IPS-15b (cell line): ENCODE data around the gene LSM14B.
"Not testable (repeated sequence)": the region's sequence is repeated elsewhere in the genome, so short reads cannot be mapped to it uniquely, and the experiment has no call there.

ENCODE experiments used
- H3K27me3 ChIP-seq: one replicate; pipeline ENCODE4 v1.6.1; 2013; ENCODE audit warnings: low read length; ENCODE audit not compliant: control insufficient read depth, insufficient read depth
- H3K36me3 ChIP-seq: one replicate; pipeline ENCODE4 v1.6.1; 2013; ENCODE audit warnings: low read length; ENCODE audit not compliant: control insufficient read depth, insufficient read depth
- H3K4me1 ChIP-seq: one replicate; pipeline ENCODE4 v1.6.1; 2013; ENCODE audit warnings: mild to moderate bottlenecking, low read length; ENCODE audit not compliant: control insufficient read depth, insufficient read depth
- H3K4me3 ChIP-seq: one replicate; pipeline ENCODE4 v1.5.1; 2013; ENCODE audit warnings: low read depth, low read length
- H3K9ac ChIP-seq: one replicate; pipeline ENCODE4 v1.6.1; 2013; ENCODE audit warnings: low read depth, mild to moderate bottlenecking, low read length
- H3K9me3 ChIP-seq: one replicate; pipeline ENCODE4 v1.6.1; 2013; ENCODE audit warnings: mild to moderate bottlenecking, low read length; ENCODE audit not compliant: control insufficient read depth, insufficient read depth

LSM14B gene

GRCh38 chr20:62096421-62097380, 25.6 kb upstream of the LSM14B start:
- Histone ChIP-seq H3K4me1 (no peaks in the 10 kb centered on the region), H3K4me3 (no peak overlapping the region), H3K9ac (no peak overlapping the region), H3K36me3 (no peaks in the 10 kb centered on the region), H3K9me3 (no peaks in the 10 kb centered on the region), H3K27me3 (no peaks in the 10 kb centered on the region)

- Histone ChIP-seq H3K9me3 (no peaks in the 10 kb centered on the region), H3K36me3 (no peaks in the 10 kb centered on the region), H3K4me1 (no peaks in the 10 kb centered on the region), H3K27me3 (no peaks in the 10 kb centered on the region), H3K4me3 (no peak overlapping the region), H3K9ac (no peak overlapping the region)
These were observed 24.3 kb upstream of the LSM14B start for GRCh38 chr20:62097881-62098407.

DNA sequence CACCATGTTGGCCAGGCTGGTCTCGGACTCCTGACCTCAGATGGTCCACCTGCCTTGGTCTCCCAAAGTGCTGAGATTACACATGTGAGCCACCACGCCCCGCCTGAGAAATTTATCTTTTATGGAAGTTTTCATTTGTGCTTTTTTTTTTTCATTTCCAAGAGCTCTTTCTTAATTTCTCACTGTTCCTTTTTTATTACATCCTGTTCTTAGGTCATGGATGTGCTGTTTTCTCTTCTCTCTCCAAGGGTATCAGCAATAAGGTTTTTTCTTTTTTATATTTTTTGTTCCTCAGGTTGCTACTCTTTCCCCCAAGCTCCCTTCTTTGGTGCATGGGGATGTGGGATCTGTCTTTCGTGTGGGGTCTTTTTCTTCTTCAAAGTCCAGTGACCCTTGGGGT, 21.2 kb upstream of the LSM14B start:
- Histone ChIP-seq H3K9me3 (no peaks in the 10 kb centered on the region), H3K9ac (no peak overlapping the region), H3K36me3 (no peaks in the 10 kb centered on the region), H3K27me3 (no peaks in the 10 kb centered on the region), H3K4me1 (peaks cover 3% of the 10 kb centered on the region), H3K4me3 (no peak overlapping the region)

DNA sequence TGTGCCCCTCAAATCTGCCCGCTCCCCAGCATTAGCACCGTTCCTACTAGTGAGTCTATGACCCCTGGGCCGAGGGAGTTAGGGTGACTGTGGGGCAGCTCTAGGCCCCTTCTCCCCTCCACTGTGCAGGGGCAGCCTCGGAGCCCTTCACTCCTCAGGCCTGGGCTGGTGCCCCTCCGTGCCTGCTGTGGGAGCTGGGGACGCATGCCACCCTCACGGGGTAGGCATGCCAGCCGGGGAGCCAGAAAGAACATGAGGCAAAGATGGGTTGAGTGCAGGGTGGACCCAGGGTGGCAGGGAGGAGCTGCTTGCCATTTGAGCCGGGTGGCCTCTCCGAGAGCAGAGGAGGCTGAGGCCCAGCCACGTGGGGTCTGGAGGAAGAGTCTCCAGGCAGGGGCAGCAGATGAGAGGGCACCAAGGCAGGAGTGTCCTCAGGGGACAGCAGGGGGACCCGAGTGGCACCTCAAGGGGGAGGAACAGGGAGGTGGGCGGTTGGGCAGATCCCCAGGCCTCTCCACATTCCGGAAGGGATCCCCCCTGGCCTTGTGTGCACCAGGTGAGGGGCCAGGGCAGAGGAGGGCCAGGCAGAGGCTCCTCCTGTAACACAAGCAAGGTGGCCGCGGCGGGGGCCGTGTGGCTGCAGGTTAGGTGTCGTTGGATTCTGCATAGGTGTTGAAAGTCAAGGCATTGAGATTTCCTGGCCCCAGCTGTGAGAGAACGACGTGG, 18.6 kb upstream of the LSM14B start:
- Histone ChIP-seq H3K4me1 (peaks cover 3% of the 10 kb centered on the region), H3K27me3 (no peaks in the 10 kb centered on the region), H3K9me3 (no peaks in the 10 kb centered on the region), H3K9ac (no peak overlapping the region), H3K36me3 (no peaks in the 10 kb centered on the region), H3K4me3 (no peak overlapping the region)

DNA sequence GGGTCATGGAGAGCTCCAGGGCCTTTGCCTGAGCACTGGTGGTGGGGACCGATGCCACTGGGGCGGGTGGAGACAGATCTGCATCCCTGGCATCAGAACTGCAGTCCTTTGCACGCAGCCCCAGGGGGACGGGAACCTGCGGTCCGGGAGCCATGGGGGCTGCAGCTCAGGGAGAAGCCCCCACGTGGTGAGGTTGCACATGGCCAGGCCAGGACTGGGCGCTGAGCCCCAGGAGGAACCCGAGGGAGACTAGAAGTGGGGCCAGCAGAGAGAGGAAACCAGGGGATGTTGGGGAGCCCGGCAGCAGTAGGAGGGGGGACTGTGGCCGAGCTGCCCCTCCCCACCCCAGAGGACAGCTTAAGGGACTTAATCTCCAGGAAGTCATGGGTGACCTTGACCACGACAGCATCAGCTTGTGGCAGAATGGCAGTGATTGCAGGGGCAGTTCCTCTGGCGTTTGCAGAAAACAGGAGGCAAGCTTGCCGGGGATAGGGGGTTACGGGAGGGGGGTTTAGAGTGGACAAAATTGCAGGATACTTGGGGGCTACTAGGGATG, 18.0 kb upstream of the LSM14B start:
- Histone ChIP-seq H3K9ac (no peak overlapping the region), H3K27me3 (no peaks in the 10 kb centered on the region), H3K36me3 (no peaks in the 10 kb centered on the region), H3K9me3 (no peaks in the 10 kb centered on the region), H3K4me1 (peaks cover 3% of the 10 kb centered on the region), H3K4me3 (no peak overlapping the region)

DNA sequence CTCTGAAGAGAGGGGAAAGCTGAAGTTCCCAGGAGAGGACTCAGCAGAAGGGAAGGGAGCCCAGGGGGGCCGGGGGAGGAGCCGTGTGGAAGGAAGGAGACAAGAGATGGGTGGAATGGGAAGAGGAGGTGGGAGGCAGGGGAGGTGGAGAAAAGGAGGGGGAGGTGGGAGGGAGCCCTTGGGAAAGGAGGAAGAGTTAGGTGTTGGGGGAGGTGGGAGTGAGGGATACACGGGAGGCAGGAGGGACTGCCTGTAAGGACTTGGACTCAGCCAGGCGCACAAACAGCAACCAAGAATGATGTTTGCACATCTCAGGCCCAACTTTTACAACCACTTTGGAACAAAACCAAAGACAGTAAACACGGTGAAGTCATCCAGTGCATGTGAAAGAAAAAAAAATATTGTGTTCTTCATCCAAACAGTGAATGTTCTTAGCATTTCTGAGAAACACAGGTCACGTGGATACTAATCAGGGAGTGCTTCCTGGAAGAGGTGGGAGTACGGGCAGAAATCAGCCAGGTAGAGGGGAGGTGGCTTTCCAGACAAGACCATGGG, 17.4 kb upstream of the LSM14B start:
- Histone ChIP-seq H3K36me3 (no peaks in the 10 kb centered on the region), H3K27me3 (no peaks in the 10 kb centered on the region), H3K4me3 (no peak overlapping the region), H3K9ac (no peak overlapping the region), H3K4me1 (peaks cover 3% of the 10 kb centered on the region), H3K9me3 (no peaks in the 10 kb centered on the region)

GRCh38 chr20:62105592-62105991, 16.7 kb upstream of the LSM14B start:
- no peaks in the 10 kb centered on the region for H3K36me3 ChIP-seq
- H3K27me3 ChIP-seq: no peaks in the 10 kb centered on the region
- peaks cover 3% of the 10 kb centered on the region for H3K4me1 ChIP-seq
- no peak overlapping the region for H3K4me3 ChIP-seq
- H3K9ac ChIP-seq: no peak overlapping the region
- H3K9me3 ChIP-seq: no peaks in the 10 kb centered on the region

- no peaks in the 10 kb centered on the region for H3K4me1 ChIP-seq
- H3K36me3 ChIP-seq: no peaks in the 10 kb centered on the region
- no peak overlapping the region for H3K4me3 ChIP-seq
- H3K9me3 ChIP-seq: no peaks in the 10 kb centered on the region
- H3K9ac ChIP-seq: no peak overlapping the region
- H3K27me3 ChIP-seq: no peaks in the 10 kb centered on the region
These were observed 11.1 kb upstream of the LSM14B start for GRCh38 chr20:62111148-62111547.

DNA sequence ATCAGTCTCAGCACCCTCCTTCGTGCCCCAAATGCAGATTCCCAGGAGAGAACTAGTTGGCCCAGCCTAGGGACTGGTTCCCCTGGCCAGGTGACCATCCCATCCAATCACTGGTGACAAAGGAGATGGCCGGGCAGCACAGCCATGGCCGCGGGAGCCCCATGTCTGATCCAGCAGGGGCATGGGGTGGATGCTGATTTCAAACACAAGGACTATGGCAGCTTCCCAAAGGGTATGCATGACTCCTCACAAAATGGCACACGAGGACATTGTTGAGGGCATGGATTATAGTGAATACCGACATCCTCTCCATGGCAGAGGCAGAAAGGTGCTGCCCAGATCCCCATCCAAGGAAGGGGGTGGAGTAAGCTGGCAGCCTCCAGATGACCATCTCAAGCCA, 9.9 kb upstream of the LSM14B start:
- H3K4me3 ChIP-seq: no peak overlapping the region
- no peaks in the 10 kb centered on the region for H3K36me3 ChIP-seq
- no peaks in the 10 kb centered on the region for H3K4me1 ChIP-seq
- no peaks in the 10 kb centered on the region for H3K9me3 ChIP-seq
- no peaks in the 10 kb centered on the region for H3K27me3 ChIP-seq
- no peak overlapping the region for H3K9ac ChIP-seq

DNA sequence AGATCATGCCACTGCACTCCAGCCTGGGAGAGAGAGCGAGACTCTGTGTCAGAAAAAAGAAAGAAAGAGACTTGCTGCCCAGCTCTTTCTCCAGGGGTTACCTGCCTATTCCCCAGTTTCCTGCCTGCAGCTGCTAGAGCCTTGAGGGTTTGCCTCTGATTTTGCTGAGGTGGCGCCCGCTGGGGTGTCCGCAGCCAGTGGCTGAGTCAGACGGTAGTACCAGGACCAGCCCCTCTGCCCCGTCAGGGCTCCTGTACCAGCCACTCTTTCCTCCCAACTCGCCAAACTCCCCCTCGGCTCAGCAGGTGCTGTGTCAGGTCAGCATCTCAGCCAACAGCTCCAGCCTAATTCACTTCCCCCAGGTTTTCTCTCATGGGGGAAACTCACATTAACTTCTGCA, 7.4 kb upstream of the LSM14B start:
- Histone ChIP-seq H3K27me3 (no peaks in the 10 kb centered on the region), H3K4me3 (no peak overlapping the region), H3K9ac (no peak overlapping the region), H3K4me1 (no peaks in the 10 kb centered on the region), H3K36me3 (no peaks in the 10 kb centered on the region), H3K9me3 (no peaks in the 10 kb centered on the region)

GRCh38 chr20:62115800-62116407, 6.4 kb upstream of the LSM14B start:
- not testable (repeated sequence) for H3K4me3 ChIP-seq, H3K9ac ChIP-seq, H3K36me3 ChIP-seq, H3K27me3 ChIP-seq, H3K4me1 ChIP-seq, H3K9me3 ChIP-seq
